Sigmoid colon (tissue), 4 donors: Measurements from ENCODE around the gene DCST1.

Experiments
- POLR2A ChIP-seq, 2 donors: fragments of 450-650 bp; IDR thresholded peaks; one replicate each; pipeline ENCODE4 v1.6.1; 2016; ENCODE audit warnings: antibody characterized with exemption in 2 of 2, mild to moderate bottlenecking in 2 of 2, moderate library complexity in 2 of 2
- POLR2AphosphoS5 ChIP-seq, 4 donors: sonication (generic); formaldehyde crosslinking; IDR thresholded peaks; one replicate each; pipeline ENCODE4 v1.6.1; 2017; ENCODE audit warnings: antibody characterized with exemption in 4 of 4
- TF ChIP-seq, protein P1 (sequence below), 4 experiments: fragments of 450-650 bp in 3 of 4; fragments of 200-600 bp in 1 of 4; IDR thresholded peaks; one replicate each; pipeline ENCODE4 v1.5.1; 2016 to 2019; ENCODE audit warnings: antibody characterized with exemption in 4 of 4, mild to moderate bottlenecking in 3 of 4, moderate library complexity in 2 of 4

DNA sequence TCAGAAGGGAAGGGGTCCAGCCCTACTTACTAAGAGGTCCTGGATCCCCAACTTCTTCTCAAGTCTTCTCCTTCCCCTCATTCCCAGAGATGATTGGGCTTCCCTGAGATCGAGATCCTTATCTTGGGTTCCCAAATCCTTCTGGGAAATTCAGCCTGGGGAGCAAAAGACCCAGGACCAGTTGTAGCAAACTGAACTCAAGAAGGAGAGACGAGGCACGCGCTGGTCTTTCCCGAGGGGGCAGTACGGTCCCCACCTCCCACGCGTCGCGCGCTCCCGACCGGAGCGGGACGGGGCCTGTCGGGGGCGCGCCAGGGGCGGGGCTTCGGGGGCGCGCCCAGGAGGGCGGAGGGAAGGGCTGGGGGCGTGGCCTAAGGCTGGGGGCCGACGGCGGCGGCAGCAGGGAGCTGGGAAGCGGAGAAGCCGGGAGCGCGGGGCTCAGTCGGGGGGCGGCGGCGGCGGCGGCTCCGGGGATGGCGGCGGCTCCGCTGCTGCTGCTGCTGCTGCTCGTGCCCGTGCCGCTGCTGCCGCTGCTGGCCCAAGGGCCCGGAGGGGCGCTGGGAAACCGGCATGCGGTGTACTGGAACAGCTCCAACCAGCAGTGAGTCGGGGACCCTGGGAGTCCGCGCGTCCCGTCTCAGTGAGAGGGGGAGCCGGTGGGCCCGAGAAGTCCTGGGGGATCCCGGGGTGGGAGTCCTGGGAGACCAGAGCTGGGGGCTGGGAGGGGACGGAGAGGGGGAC, 45.0 kb downstream of the DCST1 start, which contains the start of gene EFNA3:
- TF ChIP-seq, protein P1, sequence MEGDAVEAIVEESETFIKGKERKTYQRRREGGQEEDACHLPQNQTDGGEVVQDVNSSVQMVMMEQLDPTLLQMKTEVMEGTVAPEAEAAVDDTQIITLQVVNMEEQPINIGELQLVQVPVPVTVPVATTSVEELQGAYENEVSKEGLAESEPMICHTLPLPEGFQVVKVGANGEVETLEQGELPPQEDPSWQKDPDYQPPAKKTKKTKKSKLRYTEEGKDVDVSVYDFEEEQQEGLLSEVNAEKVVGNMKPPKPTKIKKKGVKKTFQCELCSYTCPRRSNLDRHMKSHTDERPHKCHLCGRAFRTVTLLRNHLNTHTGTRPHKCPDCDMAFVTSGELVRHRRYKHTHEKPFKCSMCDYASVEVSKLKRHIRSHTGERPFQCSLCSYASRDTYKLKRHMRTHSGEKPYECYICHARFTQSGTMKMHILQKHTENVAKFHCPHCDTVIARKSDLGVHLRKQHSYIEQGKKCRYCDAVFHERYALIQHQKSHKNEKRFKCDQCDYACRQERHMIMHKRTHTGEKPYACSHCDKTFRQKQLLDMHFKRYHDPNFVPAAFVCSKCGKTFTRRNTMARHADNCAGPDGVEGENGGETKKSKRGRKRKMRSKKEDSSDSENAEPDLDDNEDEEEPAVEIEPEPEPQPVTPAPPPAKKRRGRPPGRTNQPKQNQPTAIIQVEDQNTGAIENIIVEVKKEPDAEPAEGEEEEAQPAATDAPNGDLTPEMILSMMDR (IDR thresholded peaks at IDR 0.05): no peak
- TF ChIP-seq POLR2AphosphoS5 (IDR thresholded peaks at IDR 0.05) (no peak), POLR2A (IDR thresholded peaks at IDR 0.05) (no peak)
